Measurements from ENCODE around the gene SDCBP2.
"Not testable (repeated sequence)": the region's sequence is repeated elsewhere in the genome, so short reads cannot be mapped to it uniquely, and the experiment has no call there.

The SDCBP2 gene

GRCh38 chr20:1357921-1358671 is 29.2 kb upstream of the SDCBP2 start:
- no peak for DNase-seq

GRCh38 chr20:1353956-1354355 is 25.0 kb upstream of the SDCBP2 start:
- no peak for DNase-seq

- no peak for DNase-seq
Observed at GRCh38 chr20:1346315-1346969, 17.5 kb upstream of the SDCBP2 start.

- no peak for DNase-seq
Observed at GRCh38 chr20:1345756-1346093, 16.8 kb upstream of the SDCBP2 start.

- no peak for DNase-seq
Observed at GRCh38 chr20:1345030-1345755, 16.3 kb upstream of the SDCBP2 start.

GRCh38 chr20:1343446-1344124 is 14.6 kb upstream of the SDCBP2 start:
- DNase-seq = not testable (repeated sequence)

GRCh38 chr20:1341561-1342265 is 12.8 kb upstream of the SDCBP2 start:
- DNase-seq = no peak

GRCh38 chr20:1338801-1339200 is 9.9 kb upstream of the SDCBP2 start:
- DNase-seq = no peak

GRCh38 chr20:1338096-1338495 is 9.2 kb upstream of the SDCBP2 start:
- DNase-seq = no peak

- DNase-seq = no peak
Observed at GRCh38 chr20:1337441-1337840, 8.5 kb upstream of the SDCBP2 start.

- DNase-seq = no peak
Observed at GRCh38 chr20:1336699-1337367, 7.9 kb upstream of the SDCBP2 start.

- no peak for DNase-seq
Observed at GRCh38 chr20:1335961-1336698, 7.2 kb upstream of the SDCBP2 start.

GRCh38 chr20:1334761-1335160 is 5.8 kb upstream of the SDCBP2 start:
- DNase-seq = no peak

- no peak for DNase-seq
Observed at GRCh38 chr20:1334370-1334731, 5.4 kb upstream of the SDCBP2 start.

- DNase-seq = no peak
Observed at GRCh38 chr20:1333462-1334369, 4.8 kb upstream of the SDCBP2 start.

GRCh38 chr20:1332749-1333300 is 3.9 kb upstream of the SDCBP2 start:
- DNase-seq = no peak

- no peak for DNase-seq
Observed at GRCh38 chr20:1331801-1332453, 3.0 kb upstream of the SDCBP2 start.

GRCh38 chr20:1331101-1331500 is 2.2 kb upstream of the SDCBP2 start:
- DNase-seq = no peak

- peak; percentile 52 to 75 for DNase-seq
Observed at GRCh38 chr20:1330075-1330830, 1.3 kb upstream of the SDCBP2 start.

Measured in CD4-positive, alpha-beta T cell treated with Interleukin-1 beta for 1 hour (primary cell).